ENCODE results near the gene C2CD4C. TPM values are rescaled to one million over a fixed set of nuclear protein-coding genes. Genes with fewer than 3 reads are reported as not detected.
"Not testable (repeated sequence)": the region's sequence is repeated elsewhere in the genome, so short reads cannot be mapped to it uniquely, and the experiment has no call there.

The C2CD4C gene
- polyA plus RNA-seq, 4 donors, result 0.27 to 3.1 (median 0.80) TPM; not detected in 1

- peaks cover 0 to 44% (median 0%) of the 10 kb centered on the region in 3 donors for H3K36me3 ChIP-seq (ENCODE audit: control insufficient read depth in 3 of 3, insufficient read depth in 2 of 3, low read depth in 1 of 3, low read length in 3 of 3)
- peaks cover 0 to 7% of the 10 kb centered on the region in 2 donors for H3K9me3 ChIP-seq (ENCODE audit: control insufficient read depth in 2 of 2, insufficient read depth in 1 of 2, low read depth in 1 of 2, low read length in 1 of 2)
- H3K4me3 ChIP-seq (ENCODE audit: low read depth in 1 of 3, low read length in 3 of 3), result no peak overlapping the region
- H3K4me1 ChIP-seq (ENCODE audit: control insufficient read depth in 3 of 3, insufficient read depth in 2 of 3, low read depth in 1 of 3, low read length in 2 of 3), result peaks cover 0 to 5% (median 0%) of the 10 kb centered on the region in 3 donors
- 93 to 95% (median 95%) methylated on average over 16 of the region's 16 CpGs for WGBS, 3 donors
- no peaks in the 10 kb centered on the region for H3K27me3 ChIP-seq (ENCODE audit: control insufficient read depth in 3 of 3, insufficient read depth in 3 of 3, low read length in 3 of 3)
- FAIRE-seq (no peak), DNase-seq (no peak)
- H3K27ac ChIP-seq (ENCODE audit: low read depth in 1 of 3, low read length in 2 of 3), result no peak overlapping the region
These were observed 43.9 kb upstream of the C2CD4C start for GRCh38 chr19:452829-453228.

- not testable (repeated sequence) for FAIRE-seq; DNase-seq; H3K9me3 ChIP-seq (ENCODE audit: control insufficient read depth in 2 of 2, insufficient read depth in 1 of 2, low read depth in 1 of 2, low read length in 1 of 2); H3K27ac ChIP-seq (ENCODE audit: low read depth in 1 of 3, low read length in 2 of 3); H3K4me3 ChIP-seq (ENCODE audit: low read depth in 1 of 3, low read length in 3 of 3); H3K27me3 ChIP-seq (ENCODE audit: control insufficient read depth in 3 of 3, insufficient read depth in 3 of 3, low read length in 3 of 3); H3K4me1 ChIP-seq (ENCODE audit: control insufficient read depth in 3 of 3, insufficient read depth in 2 of 3, low read depth in 1 of 3, low read length in 2 of 3)
- peaks cover 0 to 39% (median 0%) of the 10 kb centered on the region in 3 donors for H3K36me3 ChIP-seq (ENCODE audit: control insufficient read depth in 3 of 3, insufficient read depth in 2 of 3, low read depth in 1 of 3, low read length in 3 of 3)
- 95 to 98% (median 98%) methylated on average over 33 of the region's 33 CpGs for WGBS, 3 donors
These were observed 42.0 kb upstream of the C2CD4C start for GRCh38 chr19:450912-451481.

GRCh38 chr19:449916-450315 lies 41.0 kb upstream of the C2CD4C start:
- no peak overlapping the region for H3K4me3 ChIP-seq (ENCODE audit: low read depth in 1 of 3, low read length in 3 of 3)
- H3K27me3 ChIP-seq (ENCODE audit: control insufficient read depth in 3 of 3, insufficient read depth in 3 of 3, low read length in 3 of 3), result no peaks in the 10 kb centered on the region
- WGBS, 3 donors, result 93 to 95% (median 95%) methylated on average over 20 of the region's 20 CpGs
- no peak for FAIRE-seq
- DNase-seq, result no peak
- H3K36me3 ChIP-seq (ENCODE audit: control insufficient read depth in 3 of 3, insufficient read depth in 2 of 3, low read depth in 1 of 3, low read length in 3 of 3), result peaks cover 0 to 33% (median 0%) of the 10 kb centered on the region in 3 donors
- no peak overlapping the region for H3K27ac ChIP-seq (ENCODE audit: low read depth in 1 of 3, low read length in 2 of 3)
- H3K9me3 ChIP-seq (ENCODE audit: control insufficient read depth in 2 of 2, insufficient read depth in 1 of 2, low read depth in 1 of 2, low read length in 1 of 2), result peaks cover 0 to 7% of the 10 kb centered on the region in 2 donors
- H3K4me1 ChIP-seq (ENCODE audit: control insufficient read depth in 3 of 3, insufficient read depth in 2 of 3, low read depth in 1 of 3, low read length in 2 of 3), result peaks cover 0 to 5% (median 0%) of the 10 kb centered on the region in 3 donors

- peaks cover 0 to 33% (median 0%) of the 10 kb centered on the region in 3 donors for H3K36me3 ChIP-seq (ENCODE audit: control insufficient read depth in 3 of 3, insufficient read depth in 2 of 3, low read depth in 1 of 3, low read length in 3 of 3)
- peak overlapping the region in 1 of 3 donors; percentile 56 for H3K27ac ChIP-seq (ENCODE audit: low read depth in 1 of 3, low read length in 2 of 3)
- H3K9me3 ChIP-seq (ENCODE audit: control insufficient read depth in 2 of 2, insufficient read depth in 1 of 2, low read depth in 1 of 2, low read length in 1 of 2), result peaks cover 0 to 7% of the 10 kb centered on the region in 2 donors
- no peaks in the 10 kb centered on the region for H3K27me3 ChIP-seq (ENCODE audit: control insufficient read depth in 3 of 3, insufficient read depth in 3 of 3, low read length in 3 of 3)
- no peak for DNase-seq
- H3K4me1 ChIP-seq (ENCODE audit: control insufficient read depth in 3 of 3, insufficient read depth in 2 of 3, low read depth in 1 of 3, low read length in 2 of 3), result peaks cover 0 to 5% (median 0%) of the 10 kb centered on the region in 3 donors
- no peak overlapping the region for H3K4me3 ChIP-seq (ENCODE audit: low read depth in 1 of 3, low read length in 3 of 3)
- 52 to 80% (median 66%) methylated on average over 30 to 31 of the region's 31 CpGs for WGBS, 3 donors
- no peak for FAIRE-seq
These were observed 39.0 kb upstream of the C2CD4C start for GRCh38 chr19:447816-448560.

- peaks cover 0 to 5% (median 0%) of the 10 kb centered on the region in 3 donors for H3K4me1 ChIP-seq (ENCODE audit: control insufficient read depth in 3 of 3, insufficient read depth in 2 of 3, low read depth in 1 of 3, low read length in 2 of 3)
- peaks cover 0 to 7% of the 10 kb centered on the region in 2 donors for H3K9me3 ChIP-seq (ENCODE audit: control insufficient read depth in 2 of 2, insufficient read depth in 1 of 2, low read depth in 1 of 2, low read length in 1 of 2)
- DNase-seq (no peak), FAIRE-seq (no peak)
- 83 to 92% (median 87%) methylated on average over 24 of the region's 24 CpGs for whole genome bisulfite sequencing, 3 donors
- H3K27ac ChIP-seq (ENCODE audit: low read depth in 1 of 3, low read length in 2 of 3), result no peak overlapping the region
- H3K4me3 ChIP-seq (ENCODE audit: low read depth in 1 of 3, low read length in 3 of 3), result no peak overlapping the region
- H3K36me3 ChIP-seq (ENCODE audit: control insufficient read depth in 3 of 3, insufficient read depth in 2 of 3, low read depth in 1 of 3, low read length in 3 of 3), result peaks cover 0 to 29% (median 0%) of the 10 kb centered on the region in 3 donors
- no peaks in the 10 kb centered on the region for H3K27me3 ChIP-seq (ENCODE audit: control insufficient read depth in 3 of 3, insufficient read depth in 3 of 3, low read length in 3 of 3)
These were observed 38.1 kb upstream of the C2CD4C start for GRCh38 chr19:447064-447426.

GRCh38 chr19:444677-445210 lies 35.8 kb upstream of the C2CD4C start:
- DNase-seq, result no peak
- H3K36me3 ChIP-seq (ENCODE audit: control insufficient read depth in 3 of 3, insufficient read depth in 2 of 3, low read depth in 1 of 3, low read length in 3 of 3), result peaks cover 0 to 28% (median 0%) of the 10 kb centered on the region in 3 donors
- no peaks in the 10 kb centered on the region for H3K27me3 ChIP-seq (ENCODE audit: control insufficient read depth in 3 of 3, insufficient read depth in 3 of 3, low read length in 3 of 3)
- H3K9me3 ChIP-seq (ENCODE audit: control insufficient read depth in 2 of 2, insufficient read depth in 1 of 2, low read depth in 1 of 2, low read length in 1 of 2), result no peaks in the 10 kb centered on the region
- no peak for FAIRE-seq
- H3K4me1 ChIP-seq (ENCODE audit: control insufficient read depth in 3 of 3, insufficient read depth in 2 of 3, low read depth in 1 of 3, low read length in 2 of 3), result peaks cover 0 to 5% (median 0%) of the 10 kb centered on the region in 3 donors
- H3K27ac ChIP-seq (ENCODE audit: low read depth in 1 of 3, low read length in 2 of 3), result no peak overlapping the region
- WGBS, 3 donors, result 95 to 96% (median 96%) methylated on average over 26 of the region's 26 CpGs
- H3K4me3 ChIP-seq (ENCODE audit: low read depth in 1 of 3, low read length in 3 of 3), result no peak overlapping the region

GRCh38 chr19:443005-443404 lies 34.1 kb upstream of the C2CD4C start:
- FAIRE-seq, result no peak
- 91 to 97% (median 96%) methylated on average over 2 of the region's 2 CpGs for WGBS, 3 donors

GRCh38 chr19:442085-442484 lies 33.1 kb upstream of the C2CD4C start:
- Histone ChIP-seq H3K27me3 (ENCODE audit: control insufficient read depth in 3 of 3, insufficient read depth in 3 of 3, low read length in 3 of 3) (no peaks in the 10 kb centered on the region), H3K9me3 (ENCODE audit: control insufficient read depth in 2 of 2, insufficient read depth in 1 of 2, low read depth in 1 of 2, low read length in 1 of 2) (no peaks in the 10 kb centered on the region), H3K27ac (ENCODE audit: low read depth in 1 of 3, low read length in 2 of 3) (no peak overlapping the region), H3K4me1 (ENCODE audit: control insufficient read depth in 3 of 3, insufficient read depth in 2 of 3, low read depth in 1 of 3, low read length in 2 of 3) (no peaks in the 10 kb centered on the region), H3K4me3 (ENCODE audit: low read depth in 1 of 3, low read length in 3 of 3) (no peak overlapping the region), H3K36me3 (ENCODE audit: control insufficient read depth in 3 of 3, insufficient read depth in 2 of 3, low read depth in 1 of 3, low read length in 3 of 3) (peaks cover 0 to 41% (median 0%) of the 10 kb centered on the region in 3 donors)
- DNase-seq (no peak), FAIRE-seq (no peak)
- 94 to 97% (median 97%) methylated on average over 2 of the region's 2 CpGs for WGBS, 3 donors

More at GRCh38 chr19:443005-443404, 34.1 kb upstream of the C2CD4C start:
- Histone ChIP-seq H3K9me3 (ENCODE audit: control insufficient read depth in 2 of 2, insufficient read depth in 1 of 2, low read depth in 1 of 2, low read length in 1 of 2) (no peaks in the 10 kb centered on the region), H3K27ac (ENCODE audit: low read depth in 1 of 3, low read length in 2 of 3) (no peak overlapping the region), H3K36me3 (ENCODE audit: control insufficient read depth in 3 of 3, insufficient read depth in 2 of 3, low read depth in 1 of 3, low read length in 3 of 3) (peaks cover 0 to 37% (median 0%) of the 10 kb centered on the region in 3 donors), H3K4me3 (ENCODE audit: low read depth in 1 of 3, low read length in 3 of 3) (no peak overlapping the region), H3K4me1 (ENCODE audit: control insufficient read depth in 3 of 3, insufficient read depth in 2 of 3, low read depth in 1 of 3, low read length in 2 of 3) (peaks cover 0 to under 1% (median 0%) of the 10 kb centered on the region in 3 donors), H3K27me3 (ENCODE audit: control insufficient read depth in 3 of 3, insufficient read depth in 3 of 3, low read length in 3 of 3) (no peaks in the 10 kb centered on the region)
- DNase-seq, result no peak
